HUES64 (cell line): ENCODE measurements around the gene SHISA6.

Source experiments
- H3K27ac ChIP-seq: 2 replicates; pipeline ENCODE4 v1.7.0; 2013; ENCODE audit warnings: low read depth, low read length, inconsistent platforms
- H3K27me3 ChIP-seq: 2 replicates; pipeline ENCODE4 v1.6.1; 2013; ENCODE audit warnings: mild to moderate bottlenecking, low read length; ENCODE audit not compliant: insufficient read depth
- H3K36me3 ChIP-seq: 2 replicates; pipeline ENCODE4 v1.6.1; 2013; ENCODE audit warnings: mild to moderate bottlenecking, low read length; ENCODE audit not compliant: insufficient read depth
- H3K4me1 ChIP-seq: 2 replicates; pipeline ENCODE4 v1.6.1; 2013; ENCODE audit warnings: mild to moderate bottlenecking, low read length, moderate library complexity; ENCODE audit not compliant: insufficient read depth
- H3K4me3 ChIP-seq: 2 replicates; pipeline ENCODE4 v1.5.1; 2013; ENCODE audit warnings: mild to moderate bottlenecking, low read length, moderate library complexity
- H3K9ac ChIP-seq: 2 replicates; pipeline ENCODE4 v1.6.1; 2013; ENCODE audit warnings: mild to moderate bottlenecking, low read depth, low read length
- H3K9me3 ChIP-seq: 2 replicates; pipeline ENCODE4 v1.6.1; 2013; ENCODE audit warnings: low read depth, low read length; ENCODE audit not compliant: insufficient read depth
- WGBS: fragments of 150-250, 120-280 bp; methylation state at CpG from one replicate; pipeline ENCODE4 v1.1.7; 2013; ENCODE audit warnings: missing lambda C conversion rate; 5-methylcytosine and 5-hydroxymethylcytosine counted together

Gene SHISA6

GRCh38 chr17:11535231-11535630 lies 294.2 kb downstream of the SHISA6 start:
- 73% methylated on average over 2 of the region's 2 CpGs for WGBS
- Histone ChIP-seq H3K27me3 (no peaks in the 10 kb centered on the region), H3K4me1 (peaks cover 26% of the 10 kb centered on the region), H3K36me3 (no peaks in the 10 kb centered on the region), H3K27ac (no peak overlapping the region), H3K9ac (no peak overlapping the region), H3K4me3 (no peak overlapping the region), H3K9me3 (no peaks in the 10 kb centered on the region)

GRCh38 chr17:11538366-11538765 lies 297.4 kb downstream of the SHISA6 start:
- no peaks in the 10 kb centered on the region for H3K36me3 ChIP-seq
- peaks cover 10% of the 10 kb centered on the region; the same call in 1 of the 2 replicates for H3K9me3 ChIP-seq
- no peak overlapping the region for H3K4me3 ChIP-seq
- WGBS = 90% methylated on average over 5 of the region's 5 CpGs
- no peaks in the 10 kb centered on the region for H3K27me3 ChIP-seq
- H3K4me1 ChIP-seq = peaks cover 15% of the 10 kb centered on the region; the same call in 1 of the 2 replicates
- H3K9ac ChIP-seq = no peak overlapping the region
- no peak overlapping the region for H3K27ac ChIP-seq

GRCh38 chr17:11539637-11540036 lies 298.6 kb downstream of the SHISA6 start:
- peaks cover 10% of the 10 kb centered on the region; the same call in 1 of the 2 replicates for H3K9me3 ChIP-seq
- WGBS = 94% methylated on average over 7 of the region's 7 CpGs
- H3K4me3 ChIP-seq = no peak overlapping the region
- no peaks in the 10 kb centered on the region for H3K27me3 ChIP-seq
- peaks cover 15% of the 10 kb centered on the region; the same call in 1 of the 2 replicates for H3K4me1 ChIP-seq
- no peak overlapping the region for H3K9ac ChIP-seq
- H3K27ac ChIP-seq = no peak overlapping the region
- H3K36me3 ChIP-seq = no peaks in the 10 kb centered on the region

- no peak overlapping the region for H3K4me3 ChIP-seq
- no peaks in the 10 kb centered on the region for H3K27me3 ChIP-seq
- H3K9ac ChIP-seq = no peak overlapping the region
- H3K9me3 ChIP-seq = peaks cover 10% of the 10 kb centered on the region; the same call in 1 of the 2 replicates
- WGBS = 98% methylated on average over 6 of the region's 6 CpGs
- H3K27ac ChIP-seq = no peak overlapping the region
- no peaks in the 10 kb centered on the region for H3K36me3 ChIP-seq
- H3K4me1 ChIP-seq = no peaks in the 10 kb centered on the region
Observed at GRCh38 chr17:11545002-11545401, 304.0 kb downstream of the SHISA6 start.

GRCh38 chr17:11545696-11546095 lies 304.7 kb downstream of the SHISA6 start:
- Histone ChIP-seq H3K27me3 (no peaks in the 10 kb centered on the region), H3K9me3 (peaks cover 10% of the 10 kb centered on the region; the same call in 1 of the 2 replicates), H3K27ac (no peak overlapping the region), H3K36me3 (no peaks in the 10 kb centered on the region), H3K9ac (no peak overlapping the region), H3K4me3 (no peak overlapping the region), H3K4me1 (no peaks in the 10 kb centered on the region)
- WGBS = 90% methylated on average over 3 of the region's 3 CpGs

- WGBS = 98% methylated on average over 4 of the region's 4 CpGs
- no peaks in the 10 kb centered on the region for H3K4me1 ChIP-seq
- no peaks in the 10 kb centered on the region for H3K9me3 ChIP-seq
- H3K27ac ChIP-seq = no peak overlapping the region
- no peak overlapping the region for H3K4me3 ChIP-seq
- H3K9ac ChIP-seq = no peak overlapping the region
- H3K27me3 ChIP-seq = no peaks in the 10 kb centered on the region
- no peaks in the 10 kb centered on the region for H3K36me3 ChIP-seq
Observed at GRCh38 chr17:11547853-11548252, 306.8 kb downstream of the SHISA6 start.

- no peak overlapping the region for H3K9ac ChIP-seq
- no peaks in the 10 kb centered on the region for H3K9me3 ChIP-seq
- H3K27me3 ChIP-seq = no peaks in the 10 kb centered on the region
- no peak overlapping the region for H3K27ac ChIP-seq
- 86% methylated on average over 1 of the region's 2 CpGs for WGBS
- no peaks in the 10 kb centered on the region for H3K36me3 ChIP-seq
- H3K4me1 ChIP-seq = no peaks in the 10 kb centered on the region
- H3K4me3 ChIP-seq = no peak overlapping the region
Observed at GRCh38 chr17:11548398-11548797, 307.4 kb downstream of the SHISA6 start.

GRCh38 chr17:11550431-11550830 lies 309.4 kb downstream of the SHISA6 start:
- no peaks in the 10 kb centered on the region for H3K4me1 ChIP-seq
- no peak overlapping the region for H3K4me3 ChIP-seq
- 92% methylated on average over 2 of the region's 2 CpGs for WGBS

GRCh38 chr17:11551442-11551841 lies 310.4 kb downstream of the SHISA6 start:
- no peak overlapping the region for H3K27ac ChIP-seq
- no peaks in the 10 kb centered on the region for H3K4me1 ChIP-seq
- 77% methylated on average over 6 of the region's 6 CpGs for WGBS
- 0 out of 2 replicates have a peak, but pooled peaks cover 3% of the 10 kb centered on the region for H3K27me3 ChIP-seq
- H3K4me3 ChIP-seq = no peak overlapping the region
- no peaks in the 10 kb centered on the region for H3K36me3 ChIP-seq
- H3K9ac ChIP-seq = no peak overlapping the region
- H3K9me3 ChIP-seq = no peaks in the 10 kb centered on the region

More at GRCh38 chr17:11550431-11550830, 309.4 kb downstream of the SHISA6 start:
- H3K36me3 ChIP-seq = no peaks in the 10 kb centered on the region
- no peaks in the 10 kb centered on the region for H3K9me3 ChIP-seq
- H3K27me3 ChIP-seq = 0 out of 2 replicates have a peak, but pooled peaks cover 3% of the 10 kb centered on the region
- no peak overlapping the region for H3K9ac ChIP-seq
- no peak overlapping the region for H3K27ac ChIP-seq

- H3K36me3 ChIP-seq = no peaks in the 10 kb centered on the region
- H3K4me3 ChIP-seq = no peak overlapping the region
- H3K27ac ChIP-seq = no peak overlapping the region
- H3K27me3 ChIP-seq = 0 out of 2 replicates have a peak, but pooled peaks cover 3% of the 10 kb centered on the region
- H3K4me1 ChIP-seq = no peaks in the 10 kb centered on the region
- H3K9me3 ChIP-seq = no peaks in the 10 kb centered on the region
- no peak overlapping the region for H3K9ac ChIP-seq
- 86% methylated on average over 1 of the region's 1 CpG for WGBS
Observed at GRCh38 chr17:11553135-11553534, 312.1 kb downstream of the SHISA6 start.

- Histone ChIP-seq H3K27ac (no peak overlapping the region), H3K4me1 (no peaks in the 10 kb centered on the region), H3K36me3 (no peaks in the 10 kb centered on the region), H3K9ac (no peak overlapping the region), H3K27me3 (0 out of 2 replicates have a peak, but pooled peaks cover 3% of the 10 kb centered on the region), H3K4me3 (no peak overlapping the region), H3K9me3 (no peaks in the 10 kb centered on the region)
- WGBS = 100% methylated on average over 1 of the region's 1 CpG
Observed at GRCh38 chr17:11554042-11554441, 313.0 kb downstream of the SHISA6 start.

GRCh38 chr17:11554542-11554941 lies 313.5 kb downstream of the SHISA6 start:
- Histone ChIP-seq H3K9ac (no peak overlapping the region), H3K27ac (no peak overlapping the region), H3K9me3 (no peaks in the 10 kb centered on the region), H3K4me1 (no peaks in the 10 kb centered on the region), H3K36me3 (no peaks in the 10 kb centered on the region), H3K4me3 (no peak overlapping the region), H3K27me3 (0 out of 2 replicates have a peak, but pooled peaks cover 3% of the 10 kb centered on the region)
- 93% methylated on average over 5 of the region's 5 CpGs for WGBS
